HL-60/S4 treated with retinoic acid at 250 ng/mL for 4 days and 3 days (cell line): ENCODE results near the gene SIGLEC9.

Experiments used
- in situ Hi-C: fragments of 300-500 bp; cut with MboI; formaldehyde crosslinking; loops from 2 replicates; pipeline ENCODE4 v1.7.0; 2022; ENCODE audit warnings: low sequenced_read_pairs

The SIGLEC9 gene

GRCh38 chr19:51096473-51097165 lies 28.1 kb upstream of the SIGLEC9 start:
- in situ Hi-C loops = no loop called here

DNA sequence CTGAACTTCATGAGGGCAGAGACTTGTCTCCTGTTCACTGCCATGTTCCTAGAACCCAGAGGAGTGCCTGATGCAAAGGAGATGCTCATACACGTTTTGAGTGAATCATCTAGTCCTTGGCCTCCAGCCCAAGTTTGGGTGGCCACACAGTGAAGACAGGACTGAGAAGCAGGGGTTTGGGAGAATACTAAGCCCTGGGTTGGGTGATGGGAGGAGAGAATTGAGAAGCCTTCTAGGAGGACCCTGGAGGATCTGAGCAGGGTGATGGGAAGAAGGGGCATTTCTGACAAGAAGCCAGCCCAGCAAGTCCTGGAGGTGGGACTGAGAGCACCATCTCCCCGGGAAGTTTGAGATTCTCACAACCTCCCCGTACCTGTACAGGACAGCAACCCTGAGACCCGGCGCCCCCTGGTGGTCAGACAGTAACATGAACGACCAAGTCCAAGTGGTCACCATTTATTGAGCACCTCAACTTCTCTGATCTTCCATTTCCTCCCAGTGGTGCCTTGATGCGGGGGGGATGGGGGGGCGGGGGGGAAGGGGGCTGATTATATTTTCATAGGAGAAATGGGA lies 27.5 kb upstream of the SIGLEC9 start:
- in situ Hi-C loops = no loop called here

GRCh38 chr19:51097796-51098195 lies 26.9 kb upstream of the SIGLEC9 start:
- in situ Hi-C loops = no loop called here

DNA sequence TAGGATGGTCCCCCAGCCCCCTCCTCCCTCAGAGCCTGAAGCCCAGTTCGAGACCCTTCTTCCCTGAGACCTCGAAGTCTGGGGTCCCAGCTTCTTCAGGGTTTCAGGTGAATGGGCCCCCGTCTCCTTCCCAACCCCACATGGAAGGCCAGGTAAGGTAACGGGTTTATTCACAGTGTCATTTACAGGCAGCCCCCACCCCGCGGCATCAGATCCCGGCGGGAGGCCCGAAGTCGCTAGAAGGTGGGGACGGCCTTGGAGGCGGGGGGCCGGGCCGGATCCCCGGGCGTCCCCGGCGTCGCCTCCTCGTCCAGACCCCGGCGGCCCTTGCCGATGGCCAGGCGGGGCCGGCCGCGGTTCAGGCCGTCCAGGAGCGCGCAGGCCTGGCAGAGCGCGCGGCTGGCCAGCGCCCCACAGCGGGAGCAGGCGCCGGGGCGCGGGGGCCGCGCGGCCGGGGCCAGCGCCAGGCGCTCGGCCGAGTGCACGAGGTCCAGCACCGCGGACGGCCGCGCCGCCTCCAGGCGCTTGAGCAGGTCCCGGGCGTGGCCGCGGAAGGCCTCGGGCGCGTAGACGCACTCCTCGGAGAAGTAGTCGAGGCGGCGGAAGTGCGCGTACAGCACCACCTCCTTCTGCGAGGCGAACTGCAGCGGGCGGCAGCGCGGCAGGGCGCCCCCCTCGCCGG lies 26.2 kb upstream of the SIGLEC9 start:
- in situ Hi-C loops = no loop called here

DNA sequence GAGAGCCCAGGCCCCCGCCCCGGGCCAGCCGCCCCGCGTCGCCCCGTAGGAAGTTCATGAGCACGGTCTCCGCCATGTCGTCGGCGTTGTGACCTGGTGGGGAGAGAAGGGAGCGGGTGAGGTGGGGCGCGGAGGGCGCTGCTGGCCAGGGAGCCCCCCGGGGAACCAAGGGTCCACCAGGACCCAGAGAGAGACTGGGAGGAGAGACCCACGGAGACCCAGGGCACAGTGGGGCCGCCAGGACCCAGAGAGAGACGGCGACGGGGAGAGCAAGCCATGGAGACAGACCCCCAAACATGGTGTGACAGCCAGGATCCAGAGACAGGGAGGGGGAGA lies 25.7 kb upstream of the SIGLEC9 start:
- in situ Hi-C loops = no loop called here

GRCh38 chr19:51100601-51101000 lies 24.1 kb upstream of the SIGLEC9 start:
- in situ Hi-C loops = no loop called here

- in situ Hi-C loops = no loop called here
These were observed 23.4 kb upstream of the SIGLEC9 start for GRCh38 chr19:51101171-51101865.

DNA sequence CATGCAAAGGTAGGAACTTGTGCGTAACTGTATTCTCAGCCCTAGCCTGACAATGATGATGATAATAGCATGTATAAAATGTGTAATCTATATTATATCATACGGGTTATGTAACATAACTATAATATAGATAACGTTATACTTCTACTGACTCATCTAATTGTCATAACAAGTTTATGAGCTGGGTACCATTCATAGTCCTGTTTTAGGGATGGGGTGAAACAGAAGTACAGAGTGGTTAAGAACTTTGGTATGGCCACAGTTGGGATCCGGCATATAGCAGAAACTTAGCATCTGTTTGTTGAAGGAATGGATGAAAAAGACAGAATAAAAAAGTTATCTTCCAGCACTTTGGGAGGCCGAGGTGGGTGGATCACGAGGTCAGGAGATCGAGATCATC lies 21.7 kb upstream of the SIGLEC9 start:
- in situ Hi-C loops = no loop called here

DNA sequence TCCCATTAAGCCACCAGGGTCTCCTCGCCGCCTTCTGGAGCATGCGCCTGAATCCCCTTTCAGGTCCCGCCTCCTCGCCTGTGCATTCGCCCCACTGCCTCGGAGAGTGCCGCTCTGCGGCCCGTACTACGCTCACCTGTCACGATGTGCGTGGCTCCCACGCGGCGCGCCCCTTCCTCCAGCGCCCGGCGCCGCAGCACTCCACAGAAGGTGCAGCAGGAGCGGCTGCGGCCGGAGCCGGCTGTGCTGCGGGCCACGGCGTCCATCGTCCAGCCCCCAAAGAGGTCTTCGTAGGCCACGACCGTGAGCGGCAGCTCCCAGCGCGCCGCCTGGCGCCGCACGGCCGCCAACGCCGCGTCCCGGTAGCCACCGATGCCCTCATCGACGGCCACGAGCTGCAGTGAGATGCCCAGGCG lies 20.8 kb upstream of the SIGLEC9 start:
- in situ Hi-C loops = no loop called here

DNA sequence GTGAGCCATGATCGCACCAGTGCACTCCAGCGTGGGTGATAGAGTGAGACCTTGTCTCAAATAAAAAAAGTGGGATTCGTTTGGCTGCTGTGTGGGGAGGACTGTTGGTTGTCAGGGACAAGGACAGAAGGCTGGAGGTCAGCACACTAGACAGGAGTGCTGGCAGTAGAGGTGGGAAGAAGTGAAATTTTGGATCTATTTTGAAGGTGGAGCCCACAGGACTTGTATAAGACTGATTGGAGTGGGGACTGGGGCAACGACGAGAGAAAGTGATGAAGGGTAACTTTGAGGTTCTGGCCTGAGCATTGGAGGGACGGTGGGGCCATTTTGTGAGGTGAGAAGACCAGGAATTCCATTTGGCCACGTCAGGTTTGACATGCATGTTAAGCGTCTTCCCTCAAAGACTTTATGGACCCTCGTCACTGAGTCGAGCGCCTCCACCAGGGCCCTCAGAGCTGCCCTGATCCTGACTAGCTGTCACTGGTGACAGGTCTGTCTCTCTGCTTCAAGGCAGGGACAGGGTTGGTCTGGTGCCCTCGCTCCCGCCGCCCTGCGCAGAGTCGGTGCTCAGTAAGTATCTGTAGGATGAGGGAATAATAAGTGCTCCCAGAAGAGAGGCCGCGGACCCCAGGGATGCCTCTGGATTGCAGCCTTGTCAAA lies 17.2 kb upstream of the SIGLEC9 start:
- in situ Hi-C loops = no loop called here

- in situ Hi-C loops = no loop called here
These were observed 16.5 kb upstream of the SIGLEC9 start, which contains the start of gene CTU1 for GRCh38 chr19:51108066-51108804. Gene CTU1 (minus strand): TSS chr19:51108409. CDS start chr19:51104569, 3,840 bp downstream.

DNA sequence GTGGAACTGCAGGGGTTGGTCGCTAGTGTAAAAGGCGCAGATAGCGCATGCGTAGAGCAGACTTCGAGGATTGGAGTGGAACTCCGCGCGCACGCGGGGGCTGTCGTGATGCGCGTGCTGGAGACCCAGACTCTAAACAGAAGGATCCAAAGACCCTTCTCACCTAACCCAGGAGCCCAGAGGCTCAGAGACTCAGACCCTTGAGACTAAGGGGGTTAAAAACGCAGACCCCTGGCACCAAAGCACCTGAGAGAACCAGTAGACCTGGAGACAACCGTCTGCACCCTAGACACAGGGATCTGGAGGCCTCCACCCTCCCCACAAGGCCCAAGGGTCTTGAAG lies 15.9 kb upstream of the SIGLEC9 start:
- in situ Hi-C loops = no loop called here

GRCh38 chr19:51110666-51110971 lies 14.1 kb upstream of the SIGLEC9 start:
- in situ Hi-C loops = no loop called here

- in situ Hi-C loops = no loop called here
These were observed 13.1 kb upstream of the SIGLEC9 start for GRCh38 chr19:51111606-51112005.

GRCh38 chr19:51114087-51114729 lies 10.5 kb upstream of the SIGLEC9 start:
- in situ Hi-C loops = no loop called here

DNA sequence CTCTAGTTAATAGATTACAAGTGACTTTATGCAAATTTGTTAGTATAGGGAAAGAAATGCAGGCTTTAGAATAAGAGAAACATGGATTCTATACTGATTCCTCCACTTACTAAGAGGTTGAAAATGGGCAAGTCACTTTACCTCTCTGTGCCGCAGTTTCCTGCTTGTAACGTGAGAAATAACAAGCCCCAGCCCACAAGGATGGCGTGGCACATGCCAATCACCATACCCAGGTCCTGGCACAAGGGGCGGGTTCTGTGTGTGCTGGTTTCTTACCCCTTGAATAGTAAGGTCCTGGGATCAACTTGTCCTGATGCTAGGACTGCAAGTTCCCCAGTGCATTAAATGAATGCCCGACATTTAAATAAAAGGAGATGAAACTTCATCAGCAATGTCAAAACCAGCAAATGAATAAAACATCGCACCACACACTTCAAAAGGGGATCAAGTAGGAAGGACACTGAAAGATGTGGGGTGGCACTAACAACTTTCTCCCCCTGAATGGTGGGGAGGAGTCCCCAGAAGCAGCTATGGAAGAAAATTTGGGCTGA lies 7.9 kb upstream of the SIGLEC9 start:
- in situ Hi-C loops = no loop called here

DNA sequence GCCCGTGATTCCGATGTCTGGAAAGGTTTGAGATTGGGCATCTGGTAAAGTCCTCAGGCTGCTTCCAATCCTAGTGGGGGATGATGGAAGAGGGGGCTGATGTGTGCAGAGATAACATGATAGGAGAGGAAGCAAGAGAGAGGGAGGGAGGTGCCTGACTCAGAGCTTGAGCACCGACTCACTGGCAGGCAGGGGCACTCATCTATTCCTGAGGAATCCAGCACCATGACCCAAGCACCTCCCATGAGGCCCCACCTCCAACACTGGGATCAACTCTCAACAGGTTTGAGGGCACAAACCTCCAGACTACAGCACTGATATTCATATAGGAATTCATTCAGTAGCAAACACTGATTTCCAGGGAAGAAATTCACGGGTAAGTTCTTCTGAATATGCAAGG lies 5.6 kb upstream of the SIGLEC9 start:
- in situ Hi-C loops = no loop called here

GRCh38 chr19:51119611-51120010 lies 5.1 kb upstream of the SIGLEC9 start:
- in situ Hi-C loops = no loop called here

DNA sequence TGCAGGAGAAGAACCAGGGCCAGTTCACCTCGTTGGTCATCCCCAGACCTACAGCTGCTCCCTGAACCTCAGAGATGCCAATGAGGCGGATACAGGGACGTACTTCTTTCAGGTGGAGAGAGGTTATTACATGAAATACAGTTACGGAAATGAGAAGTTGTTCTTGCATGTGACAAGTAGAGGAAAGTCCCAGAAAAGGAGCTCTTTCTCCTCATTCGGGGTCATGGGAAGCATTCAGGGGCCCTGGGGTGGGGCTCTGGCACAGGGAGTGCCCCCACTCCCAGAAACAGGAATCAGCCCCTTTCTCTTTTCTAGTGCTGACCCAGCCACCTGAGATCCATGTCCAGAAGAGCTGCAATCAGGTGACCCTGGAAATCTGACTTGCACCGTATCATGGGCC lies 4.5 kb upstream of the SIGLEC9 start:
- in situ Hi-C loops = no loop called here

DNA sequence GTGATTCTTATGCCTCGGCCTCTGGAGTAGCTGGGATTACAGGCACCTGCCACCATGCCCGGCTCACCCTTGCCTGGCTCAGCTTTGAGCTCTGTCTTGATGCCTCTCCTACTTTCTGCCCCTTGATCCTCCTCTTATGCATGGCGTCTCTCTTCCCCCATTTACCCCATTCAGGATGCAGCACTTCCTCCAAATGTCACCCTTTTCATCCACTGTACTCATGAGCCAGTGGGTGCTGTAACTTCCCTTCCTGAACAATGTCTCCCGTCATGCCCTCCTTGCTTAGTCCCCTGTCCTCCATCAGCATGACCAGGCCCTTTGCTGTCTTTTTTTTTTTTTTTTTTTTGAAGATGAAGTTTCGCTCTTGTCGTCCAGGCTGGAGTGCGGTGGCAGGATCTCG lies 3.4 kb upstream of the SIGLEC9 start:
- in situ Hi-C loops = no loop called here
